GM18861 (cell line): Measurements from ENCODE around the gene SPRED3.
"Not testable (repeated sequence)": the region's sequence is repeated elsewhere in the genome, so short reads cannot be mapped to it uniquely, and the experiment has no call there.

Source experiments
- ATAC-seq: cut with Tn5 transposase; IDR thresholded peaks from one replicate; pipeline ENCODE4 v1.9.1; 2021; ENCODE audit not compliant: unreplicated experiment

SPRED3 gene

GRCh38 chr19:38388349-38389100 lies at the start of gene SPRED3:
SPRED3 (plus strand) TSS chr19:38388697; CDS start chr19:38390303, 1,606 bp downstream.
- ATAC-seq, result no peak

GRCh38 chr19:38339011-38339410 lies 49.5 kb upstream of the SPRED3 start:
- ATAC-seq, result not testable (repeated sequence)

- no peak for ATAC-seq
Measured at GRCh38 chr19:38340927-38341326, 47.6 kb upstream of the SPRED3 start.

- no peak for ATAC-seq
Measured at GRCh38 chr19:38346837-38347236, 41.7 kb upstream of the SPRED3 start.

GRCh38 chr19:38350883-38351282 lies 37.6 kb upstream of the SPRED3 start:
- ATAC-seq, result no peak

- ATAC-seq, result no peak
Measured at GRCh38 chr19:38351865-38352395, 36.6 kb upstream of the SPRED3 start.

GRCh38 chr19:38352611-38353010 lies 35.9 kb upstream of the SPRED3 start:
- ATAC-seq, result no peak

- no peak for ATAC-seq
Measured at GRCh38 chr19:38355728-38356725, 32.5 kb upstream of the SPRED3 start.

- ATAC-seq, result no peak
Measured at GRCh38 chr19:38358071-38358470, 30.4 kb upstream of the SPRED3 start.

GRCh38 chr19:38359242-38360021 lies 29.1 kb upstream of the SPRED3 start:
- no peak for ATAC-seq

- no peak for ATAC-seq
Measured at GRCh38 chr19:38360351-38360750, 28.1 kb upstream of the SPRED3 start.

GRCh38 chr19:38360839-38361631 lies 27.5 kb upstream of the SPRED3 start:
- no peak for ATAC-seq

GRCh38 chr19:38361633-38362075 lies 26.8 kb upstream of the SPRED3 start:
- ATAC-seq, result no peak

GRCh38 chr19:38362076-38362945 lies 26.2 kb upstream of the SPRED3 start:
- no peak for ATAC-seq

- ATAC-seq, result not testable (repeated sequence)
Measured at GRCh38 chr19:38362946-38363688, 25.4 kb upstream of the SPRED3 start.

GRCh38 chr19:38367041-38367440 lies 21.5 kb upstream of the SPRED3 start:
- no peak for ATAC-seq

- no peak for ATAC-seq
Measured at GRCh38 chr19:38369584-38369983, 18.9 kb upstream of the SPRED3 start.

- no peak for ATAC-seq
Measured at GRCh38 chr19:38370299-38370698, 18.2 kb upstream of the SPRED3 start.
